HG03066 (cell line): ENCODE results near the gene PREX1.

Experiments
- ATAC-seq: cut with Tn5 transposase; IDR thresholded peaks from one replicate; pipeline ENCODE4 v1.9.1; 2021; ENCODE audit warnings: low read depth; ENCODE audit not compliant: unreplicated experiment

The PREX1 gene

GRCh38 chr20:48687117-48687800, 140.5 kb downstream of the PREX1 start:
- ATAC-seq = no peak

GRCh38 chr20:48686238-48687116, 141.3 kb downstream of the PREX1 start:
- no peak for ATAC-seq

DNA sequence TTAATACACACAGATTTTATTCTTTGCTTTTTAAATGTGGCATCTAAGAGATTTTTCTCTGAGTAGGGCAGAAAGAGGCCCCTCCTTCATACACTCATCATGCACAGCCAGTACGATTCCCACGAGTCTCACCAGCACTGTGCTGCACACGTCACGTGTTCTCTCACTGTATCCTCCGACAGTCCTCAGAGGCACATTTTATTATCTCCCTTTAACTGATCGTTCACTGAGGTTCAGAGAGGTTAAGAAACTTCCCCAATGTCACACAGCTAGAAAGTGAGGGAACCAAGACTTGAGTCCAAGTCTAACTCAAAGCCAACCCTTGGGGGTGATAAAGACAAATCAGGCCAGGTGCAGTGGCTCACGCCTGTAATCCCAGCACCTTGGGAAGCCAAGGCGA, 142.5 kb downstream of the PREX1 start:
- no peak for ATAC-seq

DNA sequence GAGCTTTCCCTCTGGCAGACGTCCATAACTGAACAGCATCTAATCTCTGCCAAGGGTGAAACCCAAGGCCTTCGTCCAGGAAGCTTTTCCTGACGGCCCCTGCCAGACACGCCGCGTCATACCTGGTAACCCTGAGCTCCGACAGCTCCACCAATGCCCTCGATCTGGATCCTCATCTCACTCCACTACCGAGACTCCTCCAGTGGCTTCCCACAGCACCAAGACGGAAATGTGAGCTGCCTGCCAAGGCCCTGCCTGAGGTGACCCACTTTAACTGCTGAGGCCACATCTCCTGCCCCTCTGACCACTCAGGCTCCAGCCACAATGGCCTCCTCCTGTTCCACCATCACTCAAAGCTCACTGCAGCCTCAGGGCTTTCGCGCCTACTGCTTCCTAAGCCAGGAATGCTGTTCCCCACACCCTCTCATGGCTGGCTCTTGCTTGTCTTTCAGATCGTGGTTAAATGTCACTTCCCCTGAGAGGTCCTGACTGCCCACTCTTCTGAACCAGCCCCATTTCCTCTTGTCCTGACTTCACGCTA, 143.2 kb downstream of the PREX1 start:
- no peak for ATAC-seq

- ATAC-seq = no peak
These were observed 144.2 kb downstream of the PREX1 start for GRCh38 chr20:48683467-48684175.

DNA sequence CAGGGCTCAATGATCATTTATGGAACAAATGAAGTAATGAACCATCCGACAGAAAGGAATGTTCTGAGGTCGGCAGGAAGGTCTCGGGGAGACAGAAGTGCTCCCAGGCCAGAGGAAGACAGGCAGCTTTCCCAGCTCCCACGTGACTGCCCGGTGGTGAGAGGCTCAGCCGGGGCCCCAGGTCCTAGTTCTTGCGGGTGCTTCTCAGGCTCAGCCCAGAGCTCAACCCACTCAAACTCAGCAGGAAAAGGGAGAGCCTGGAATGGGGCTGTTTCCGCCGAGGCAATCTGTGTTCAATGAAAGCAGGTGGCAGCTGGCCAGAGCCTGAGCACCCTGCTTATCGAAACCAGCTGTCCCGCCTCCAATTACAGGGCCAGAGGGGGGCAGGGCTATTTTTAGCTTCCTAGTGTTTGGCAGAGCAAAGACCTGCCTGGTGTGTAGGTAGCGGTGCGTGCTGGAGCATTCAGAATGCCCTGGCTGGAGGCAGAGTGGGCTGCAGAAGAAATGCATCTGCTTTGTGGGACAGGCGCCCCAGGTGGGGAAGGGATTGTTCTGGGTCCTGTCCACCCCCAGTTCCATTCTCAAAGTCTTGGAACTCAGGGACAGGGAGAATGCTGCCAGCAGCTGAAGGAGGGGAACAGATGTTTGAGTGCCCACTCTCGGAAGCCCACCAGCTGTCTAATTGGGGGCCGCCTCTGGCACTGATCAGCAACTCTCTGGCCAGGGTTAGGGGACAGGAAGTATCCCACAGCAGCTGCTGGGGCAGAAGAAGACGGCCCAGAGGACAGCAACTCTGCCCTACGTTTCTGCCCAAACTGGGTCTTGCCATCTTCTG, 145.1 kb downstream of the PREX1 start:
- no peak for ATAC-seq

DNA sequence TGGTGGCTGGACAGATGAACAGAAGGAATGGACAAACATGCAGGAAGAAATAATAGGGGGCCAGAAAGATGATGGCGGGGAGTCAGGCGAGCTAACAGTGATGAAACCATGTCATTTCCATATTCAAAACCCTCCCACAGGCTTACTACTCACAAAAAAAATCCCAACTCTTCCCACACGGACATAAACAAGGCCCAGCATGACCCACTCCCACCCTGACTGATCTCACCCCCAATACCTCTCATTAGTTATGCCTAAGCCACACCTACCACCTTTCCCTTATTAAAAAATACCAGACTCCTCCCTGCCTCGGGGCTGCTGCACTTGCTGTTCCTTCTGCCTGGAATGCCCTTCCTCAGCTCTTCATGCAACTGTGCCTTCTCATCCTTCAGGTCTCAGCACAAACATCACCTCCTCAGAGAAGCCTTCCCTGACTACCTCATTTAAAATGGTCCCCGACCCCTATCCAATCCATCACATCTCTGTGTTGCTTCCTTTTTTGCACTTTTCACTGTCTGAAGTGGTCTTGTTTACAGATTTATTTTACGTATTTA, 145.8 kb downstream of the PREX1 start:
- ATAC-seq = no peak

DNA sequence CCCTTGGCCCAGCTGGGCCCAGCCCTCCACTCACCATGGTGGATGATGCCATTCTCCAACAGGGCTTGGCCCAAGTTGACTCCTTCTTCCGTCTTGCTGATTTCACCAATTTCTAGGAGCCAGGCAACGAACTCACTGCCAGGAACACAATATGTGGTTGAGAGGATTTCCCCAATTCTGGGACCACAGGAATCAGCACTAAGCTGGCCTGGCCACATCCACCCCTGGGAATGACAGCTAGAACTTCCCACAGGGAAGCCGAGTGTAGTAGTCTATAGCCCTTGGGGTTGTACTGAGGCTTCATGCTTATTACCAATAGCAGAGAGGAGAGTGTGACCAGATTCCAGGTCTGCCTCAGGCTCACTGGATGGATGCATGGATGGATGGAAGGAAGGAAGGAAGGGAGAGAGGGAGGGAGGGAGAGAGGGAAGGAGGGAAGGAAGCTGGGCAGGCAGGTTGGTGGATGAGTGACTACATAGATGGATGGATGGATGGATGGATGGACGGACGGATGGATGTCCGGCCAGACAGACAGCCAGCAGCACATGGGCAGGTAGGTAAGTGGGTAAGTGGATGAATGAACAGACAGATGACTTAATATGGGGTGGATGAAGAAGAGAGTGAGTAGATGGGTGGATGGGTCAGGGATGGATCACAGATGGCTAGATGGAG, 146.5 kb downstream of the PREX1 start:
- no peak for ATAC-seq

DNA sequence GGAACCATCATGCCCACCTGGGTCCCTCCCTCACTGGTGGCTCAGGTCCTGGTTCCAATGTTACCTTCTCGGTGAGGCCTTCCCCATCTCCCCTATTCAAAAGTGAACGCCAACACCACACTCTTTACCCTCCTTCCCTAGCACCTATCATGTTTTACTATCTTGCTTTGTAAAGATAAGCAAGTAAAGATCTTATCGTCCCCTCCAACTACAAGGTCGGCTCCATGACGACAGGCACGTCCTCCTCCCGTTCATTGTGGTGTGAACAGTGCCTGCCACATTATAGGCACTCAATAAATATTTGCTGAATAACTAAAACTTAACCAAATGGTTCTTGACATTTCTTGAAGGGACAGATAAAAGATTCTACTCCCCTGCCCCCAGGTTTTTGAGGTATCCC, 147.1 kb downstream of the PREX1 start:
- no peak for ATAC-seq

DNA sequence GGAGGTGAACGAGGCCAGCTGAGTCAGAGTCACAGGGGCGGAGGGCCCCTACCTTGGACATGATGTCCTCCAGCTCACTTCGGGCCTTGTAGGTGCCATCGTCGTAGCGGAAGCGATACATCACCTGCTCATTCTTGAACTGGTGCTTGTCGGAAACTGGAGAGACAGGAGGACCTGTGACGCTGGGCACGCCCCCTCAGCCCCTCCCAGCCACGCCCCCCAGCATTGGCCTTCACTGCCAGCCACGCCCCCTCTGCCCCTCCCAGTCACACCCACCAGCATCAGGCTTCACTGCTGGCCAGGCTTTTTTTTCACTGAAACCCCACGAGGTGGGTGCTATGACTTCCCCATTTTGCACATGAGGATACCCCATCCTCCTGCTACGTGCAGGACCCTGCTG, 148.2 kb downstream of the PREX1 start:
- ATAC-seq = no peak

GRCh38 chr20:48679011-48679410, 148.8 kb downstream of the PREX1 start:
- ATAC-seq = no peak

DNA sequence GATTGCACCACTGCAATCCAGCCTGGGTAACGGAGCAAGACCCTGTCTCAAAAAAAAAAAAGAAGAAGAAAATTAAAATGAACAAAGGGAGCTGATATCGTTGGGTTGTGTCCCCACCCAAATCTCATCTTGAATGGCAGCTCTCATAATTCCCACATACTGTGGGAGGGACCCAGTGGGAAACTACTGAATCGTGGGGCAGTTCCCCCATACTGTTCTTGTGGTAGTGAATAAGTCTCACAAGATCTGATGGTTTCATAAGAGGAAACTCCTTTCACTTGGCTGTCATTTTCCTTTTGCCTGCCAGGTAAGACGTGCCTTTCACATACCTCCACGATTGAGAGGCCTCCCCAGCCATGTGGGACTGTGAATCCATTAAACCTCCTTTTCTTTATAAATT, 149.4 kb downstream of the PREX1 start:
- no peak for ATAC-seq

DNA sequence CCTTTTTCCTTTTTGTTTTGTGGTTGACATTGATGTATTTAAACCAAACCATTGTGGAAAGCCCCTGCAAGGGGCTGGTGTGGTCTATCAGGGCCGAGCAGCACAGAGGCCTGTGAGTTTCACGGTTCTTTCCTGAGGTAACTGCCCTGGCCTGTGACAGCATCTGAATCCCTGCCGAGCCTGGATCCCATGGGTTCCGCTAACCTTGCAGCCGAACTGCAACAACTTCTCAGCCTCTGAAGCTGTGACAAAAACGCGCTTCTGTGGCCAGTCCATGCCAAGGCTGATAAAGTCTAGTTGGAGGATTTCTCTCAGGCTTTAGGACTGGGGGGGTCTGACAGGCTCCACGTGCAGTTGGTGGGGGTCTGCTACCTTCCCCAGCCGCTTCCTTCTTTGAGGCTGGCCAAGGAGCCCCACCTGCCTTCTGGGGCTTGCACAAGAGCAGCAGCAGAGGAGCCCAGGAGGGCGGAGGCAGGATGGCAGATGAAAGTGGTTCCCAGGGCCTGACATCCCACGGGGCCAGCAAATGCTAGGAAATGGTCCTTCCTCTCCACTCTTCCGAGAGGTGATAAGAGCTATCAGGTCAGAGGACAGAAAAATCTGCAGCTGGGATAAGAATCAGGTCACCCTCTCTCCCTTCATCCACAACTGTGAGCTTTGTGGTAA, 150.9 kb downstream of the PREX1 start:
- no peak for ATAC-seq

DNA sequence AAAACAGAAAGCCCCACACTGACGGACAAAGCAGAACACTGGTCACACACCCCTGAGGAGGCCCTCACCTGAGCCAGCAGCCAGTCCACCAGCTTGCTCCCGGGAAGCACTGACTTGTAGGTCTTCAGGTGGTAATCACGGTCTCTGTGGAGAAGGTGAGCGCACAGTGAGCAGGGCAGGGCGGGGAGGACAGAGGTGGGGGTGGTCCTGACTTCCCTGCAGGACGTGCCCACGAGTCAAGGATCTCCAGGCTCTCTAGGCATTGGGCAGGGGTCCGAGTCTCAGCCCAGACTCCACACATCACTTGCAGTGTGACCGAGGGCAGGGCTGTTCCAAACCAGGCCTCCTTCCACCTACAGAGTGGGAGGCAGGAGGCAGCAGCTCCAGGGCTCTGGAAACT, 151.7 kb downstream of the PREX1 start:
- ATAC-seq = no peak

GRCh38 chr20:48674461-48674860, 153.3 kb downstream of the PREX1 start:
- ATAC-seq = no peak

- no peak for ATAC-seq
These were observed 154.3 kb downstream of the PREX1 start for GRCh38 chr20:48673507-48673906.

GRCh38 chr20:48672324-48672723, 155.5 kb downstream of the PREX1 start:
- no peak for ATAC-seq

DNA sequence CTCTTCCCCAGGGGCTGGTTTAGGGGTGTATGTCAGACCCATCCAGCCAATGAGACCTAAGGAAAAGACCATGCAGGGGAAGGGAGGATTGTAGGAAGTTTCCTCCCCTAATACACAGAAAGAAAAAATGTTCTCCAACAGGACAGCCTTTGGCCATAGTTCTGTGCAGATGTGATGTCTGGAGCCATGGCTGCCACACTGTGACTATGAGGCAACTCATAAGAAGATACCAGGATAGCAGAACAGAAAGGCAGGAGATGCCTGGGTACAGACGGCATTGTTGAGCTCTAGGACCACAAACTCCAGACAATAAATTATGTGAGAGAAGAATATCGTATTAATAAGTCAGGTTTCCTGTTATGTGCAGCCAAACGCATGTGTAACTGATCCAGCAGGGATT, 156.7 kb downstream of the PREX1 start:
- no peak for ATAC-seq
